ENCODE data around the gene HDLBP.
A peak's percentile ranks its signal among the peaks of the same experiment; 100 is the strongest.

The HDLBP gene

DNA sequence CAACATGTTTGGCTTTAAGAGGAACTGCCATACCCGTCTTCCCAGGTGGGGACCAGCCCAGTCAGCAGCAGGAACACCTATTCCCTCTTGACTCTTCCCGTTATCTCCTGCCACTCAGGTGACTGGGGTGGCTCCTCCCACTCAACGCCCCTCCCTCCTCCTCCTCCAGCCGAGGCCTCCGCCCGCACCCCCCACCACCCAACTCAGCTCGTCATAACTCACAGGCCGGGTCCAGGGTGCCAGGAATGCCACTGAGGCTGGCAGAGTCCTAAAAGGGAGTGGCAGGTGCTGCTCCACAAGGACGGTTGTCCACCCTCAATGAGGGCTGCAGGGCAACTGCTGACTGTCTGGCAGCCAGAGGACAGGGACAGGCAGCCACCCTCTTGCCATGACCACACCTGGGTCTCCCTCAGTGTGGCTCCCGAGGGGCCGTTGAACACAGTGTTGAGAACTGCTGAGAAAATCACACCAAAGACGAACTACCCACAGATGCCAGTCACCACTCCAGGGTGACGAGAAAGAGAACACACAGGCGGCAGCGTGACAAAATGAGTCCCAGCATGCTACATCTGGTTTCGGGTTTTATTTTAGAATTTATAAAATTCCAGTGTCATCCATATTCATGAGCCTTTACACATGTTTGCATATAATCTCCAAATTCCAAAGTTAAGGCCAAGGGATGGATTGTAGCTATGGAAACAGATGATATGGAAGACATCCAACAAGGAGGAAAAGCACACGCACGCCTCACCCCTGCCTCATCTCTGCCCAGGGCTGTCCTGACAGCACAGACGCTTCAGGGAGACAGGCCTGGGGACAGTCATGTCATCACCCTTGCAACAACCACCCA, 88.5 kb downstream of the HDLBP start:
- DNase-seq: no peak

DNA sequence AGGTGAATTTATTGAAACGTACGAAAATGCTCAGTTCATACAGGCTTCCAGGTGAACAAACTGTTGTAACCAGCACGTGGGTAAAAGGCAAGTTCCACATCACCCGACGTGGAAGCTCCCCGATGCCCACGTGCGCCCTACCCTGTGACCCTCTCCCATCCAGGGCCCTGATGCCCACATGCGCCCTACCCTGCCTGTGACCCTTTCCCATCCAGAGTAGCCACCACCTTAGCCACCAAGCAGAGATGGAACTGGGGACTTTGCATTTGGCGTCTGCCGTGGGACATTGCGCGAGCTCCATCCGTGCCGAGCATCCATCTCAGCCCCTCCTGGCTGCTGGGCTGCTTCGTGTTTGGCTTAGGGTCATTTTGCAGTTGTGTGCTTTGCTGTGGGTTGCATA, 89.5 kb downstream of the HDLBP start:
- DNase-seq: no peak

DNA sequence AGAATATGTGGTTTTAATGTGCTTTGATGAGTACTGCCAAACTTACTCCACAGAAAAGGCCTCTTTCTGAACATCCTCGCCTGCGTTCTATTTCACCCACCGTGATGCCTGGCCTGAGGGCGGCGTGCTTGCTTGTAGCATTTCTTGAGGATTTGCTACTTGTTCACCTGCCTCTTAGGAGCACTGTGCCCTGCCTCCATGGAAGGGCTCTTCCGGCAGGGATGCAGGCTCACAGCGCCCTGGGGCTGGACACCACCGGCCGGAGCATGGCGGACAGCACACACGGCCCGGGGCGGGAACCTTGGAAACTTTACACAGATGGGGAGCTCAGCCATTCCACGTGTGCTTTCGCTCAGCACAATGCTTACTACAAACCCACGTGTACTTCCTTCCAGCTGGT, 89.9 kb downstream of the HDLBP start:
- DNase-seq: no peak

DNA sequence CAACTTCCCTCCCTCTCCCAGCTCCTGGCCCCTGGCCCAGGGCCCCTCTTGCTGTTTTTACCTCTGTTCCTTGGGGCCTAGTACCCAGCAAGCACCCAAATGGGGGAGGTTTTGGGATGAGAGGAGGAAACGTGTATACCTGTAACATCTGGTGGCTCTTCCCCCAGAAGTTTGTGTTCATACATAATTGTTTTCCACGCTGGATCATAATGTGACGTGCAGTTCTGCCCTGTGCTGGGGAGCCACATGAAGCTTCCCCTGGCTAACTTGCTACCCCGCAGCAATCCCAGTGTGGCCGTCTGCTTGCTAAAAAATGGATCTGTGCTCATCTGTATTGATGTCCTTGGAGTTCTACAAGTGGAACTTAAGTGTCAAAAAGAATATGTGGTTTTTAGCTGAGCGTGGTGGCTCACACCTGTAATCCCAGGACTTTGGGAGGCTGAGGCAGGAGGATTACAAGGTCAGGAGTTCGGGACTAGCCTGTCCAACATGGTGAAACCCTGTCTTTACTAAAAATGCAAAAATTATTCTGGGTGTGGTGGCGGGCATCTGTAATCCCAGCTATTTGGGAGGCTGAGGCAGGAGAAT, 90.5 kb downstream of the HDLBP start:
- DNase-seq: no peak

DNA sequence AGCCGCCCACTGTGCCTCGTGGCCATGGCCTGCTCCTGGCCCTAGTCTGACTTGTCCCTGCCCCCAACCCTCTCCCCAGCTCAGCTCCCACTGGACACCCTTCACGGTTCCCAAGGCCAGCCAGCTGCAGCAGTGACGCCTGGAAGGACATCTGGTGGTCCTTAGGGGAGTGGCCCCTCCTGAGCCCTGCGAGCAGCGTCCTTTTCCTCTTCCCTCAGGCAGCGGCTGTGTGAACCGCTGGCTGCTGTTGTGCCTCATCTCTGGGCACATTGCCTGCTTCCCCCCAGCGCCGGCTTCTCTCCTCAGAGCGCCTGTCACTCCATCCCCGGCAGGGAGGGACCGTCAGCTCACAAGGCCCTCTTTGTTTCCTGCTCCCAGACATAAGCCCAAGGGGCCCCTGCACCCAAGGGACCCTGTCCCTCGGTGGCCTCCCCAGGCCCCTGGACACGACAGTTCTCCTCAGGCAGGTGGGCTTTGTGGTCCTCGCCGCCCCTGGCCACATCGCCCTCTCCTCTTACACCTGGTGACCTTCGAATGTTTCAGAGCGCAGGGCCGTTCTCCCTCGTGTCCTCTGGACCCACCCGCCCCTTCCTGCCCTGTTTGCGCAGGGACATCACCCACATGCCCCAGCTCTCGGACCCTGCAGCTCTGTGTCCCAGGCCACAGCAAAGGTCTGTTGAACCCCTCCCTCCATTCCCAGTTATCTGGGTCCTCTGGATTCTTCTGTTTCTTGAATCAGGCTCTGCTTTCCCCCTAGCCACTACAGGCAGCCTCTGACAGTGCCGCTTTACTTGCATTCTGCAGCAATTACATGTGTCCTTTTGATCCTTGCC, 91.2 kb downstream of the HDLBP start:
- no peak for DNase-seq

DNA sequence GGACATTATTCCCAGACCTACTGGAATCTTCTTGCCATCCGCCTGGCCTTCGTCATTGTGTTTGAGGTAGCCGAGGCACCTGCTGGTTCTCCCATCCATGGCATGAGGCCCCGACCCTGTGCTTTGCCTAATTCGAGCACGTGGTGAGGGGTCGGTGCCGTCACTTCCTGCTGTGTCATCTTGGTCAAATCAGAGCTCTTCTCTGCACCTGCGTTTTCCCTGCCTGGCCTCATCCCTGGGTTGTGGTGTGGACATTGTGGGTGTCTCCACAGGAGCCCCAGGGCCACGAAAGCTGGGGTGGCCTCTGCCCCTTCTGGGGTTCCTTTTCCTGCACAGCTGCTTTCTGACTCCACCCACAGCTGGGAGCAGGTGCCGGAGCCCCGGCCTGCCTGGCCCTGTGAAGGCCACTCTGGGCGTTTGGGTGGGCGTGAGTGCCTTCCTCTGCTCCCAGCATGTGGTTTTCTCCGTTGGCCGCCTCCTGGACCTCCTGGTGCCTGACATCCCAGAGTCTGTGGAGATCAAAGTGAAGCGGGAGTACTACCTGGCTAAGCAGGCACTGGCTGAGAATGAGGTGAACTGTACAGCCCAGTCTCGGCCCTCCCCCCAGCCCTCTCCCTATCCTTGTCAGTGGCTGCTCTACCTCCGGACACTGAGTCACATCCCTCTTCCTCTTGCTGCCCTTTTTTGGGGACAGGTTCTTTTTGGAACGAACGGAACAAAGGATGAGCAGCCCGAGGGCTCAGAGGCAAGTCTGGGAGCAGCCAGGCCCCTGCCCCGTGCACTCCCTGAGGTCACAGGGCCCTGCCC, 92.1 kb downstream of the HDLBP start:
- no peak for DNase-seq

DNA sequence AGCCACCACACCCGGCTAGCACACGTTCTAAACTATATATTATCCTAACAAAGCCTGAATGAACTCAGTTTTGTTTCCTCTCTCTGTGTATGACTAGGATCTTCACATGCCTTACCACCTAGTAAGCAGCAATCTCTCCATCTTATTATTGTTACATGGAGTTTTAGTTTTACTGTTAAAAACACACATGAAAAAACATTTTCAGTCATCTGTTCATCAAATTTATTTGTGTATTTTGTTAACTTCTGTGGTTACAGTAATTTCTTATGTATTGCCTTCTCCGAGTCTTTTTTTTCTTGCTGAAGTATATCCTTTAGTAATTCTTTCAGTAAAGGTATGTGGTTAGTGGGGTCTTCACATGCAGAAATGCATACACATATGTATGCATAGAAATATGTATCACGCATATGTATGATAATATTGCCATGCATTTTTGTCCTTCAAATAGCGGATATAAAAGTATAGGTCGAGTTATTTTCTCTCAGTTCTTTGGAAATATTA, 95.6 kb downstream of the HDLBP start:
- no peak for DNase-seq

DNA sequence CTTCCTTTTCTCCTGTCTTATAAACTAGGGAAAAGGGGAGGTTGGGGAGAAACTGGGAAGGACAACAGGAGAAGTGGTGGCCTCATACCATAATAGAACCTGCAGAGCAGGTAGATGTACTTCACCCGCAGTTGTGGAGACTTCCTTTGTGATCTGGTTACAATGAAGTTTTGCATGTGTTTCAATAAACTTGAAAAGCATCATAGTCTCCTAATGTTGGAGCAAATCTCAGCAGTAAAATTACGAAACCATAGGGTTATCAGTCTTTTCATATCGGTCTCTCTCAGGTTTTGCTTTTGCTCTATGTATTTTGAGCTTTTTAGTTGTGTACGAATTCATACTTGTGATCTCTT, 96.5 kb downstream of the HDLBP start:
- no peak for DNase-seq

DNA sequence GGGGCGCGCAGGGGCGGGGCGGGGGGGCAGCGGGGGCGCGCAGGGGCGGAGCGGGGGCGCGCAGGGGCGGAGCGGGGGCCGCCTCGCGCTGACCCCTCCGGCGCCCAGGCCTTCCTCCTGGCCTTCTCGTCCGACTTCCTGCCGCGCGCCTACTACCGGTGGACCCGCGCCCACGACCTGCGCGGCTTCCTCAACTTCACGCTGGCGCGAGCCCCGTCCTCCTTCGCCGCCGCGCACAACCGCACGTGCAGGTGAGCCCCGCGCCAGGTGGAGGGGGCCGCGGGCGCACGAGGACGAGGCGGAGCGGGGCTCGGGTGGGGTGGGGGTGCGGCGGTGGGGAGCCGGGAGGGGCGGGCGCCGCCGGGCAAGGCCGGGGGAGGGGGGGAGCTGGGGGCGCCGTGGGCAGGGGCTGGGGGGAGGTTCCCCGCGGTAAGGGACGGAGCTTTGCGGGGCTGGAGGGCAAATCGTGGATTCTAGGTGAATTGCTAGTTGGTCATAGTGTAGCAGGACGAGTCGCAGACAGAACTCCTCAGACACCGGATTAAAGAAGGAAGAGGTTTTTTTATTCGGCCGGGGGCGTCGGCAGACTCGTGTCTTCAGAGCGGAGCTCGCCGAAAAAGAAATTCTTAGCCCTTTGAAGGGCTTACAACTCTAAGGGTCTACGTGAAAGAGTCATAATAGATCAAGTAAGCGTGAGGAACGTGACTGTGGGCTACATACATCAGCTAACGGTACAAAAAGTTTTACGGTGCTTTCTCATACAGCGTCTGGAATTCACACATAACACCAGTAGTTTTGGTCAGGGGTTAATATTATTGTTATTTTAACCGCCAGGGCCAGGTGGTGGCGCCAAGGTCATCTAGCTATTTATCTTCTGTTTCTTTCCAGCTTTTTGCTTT, 97.1 kb downstream of the HDLBP start:
- DNase-seq: peak; percentile 35 to 49

DNA sequence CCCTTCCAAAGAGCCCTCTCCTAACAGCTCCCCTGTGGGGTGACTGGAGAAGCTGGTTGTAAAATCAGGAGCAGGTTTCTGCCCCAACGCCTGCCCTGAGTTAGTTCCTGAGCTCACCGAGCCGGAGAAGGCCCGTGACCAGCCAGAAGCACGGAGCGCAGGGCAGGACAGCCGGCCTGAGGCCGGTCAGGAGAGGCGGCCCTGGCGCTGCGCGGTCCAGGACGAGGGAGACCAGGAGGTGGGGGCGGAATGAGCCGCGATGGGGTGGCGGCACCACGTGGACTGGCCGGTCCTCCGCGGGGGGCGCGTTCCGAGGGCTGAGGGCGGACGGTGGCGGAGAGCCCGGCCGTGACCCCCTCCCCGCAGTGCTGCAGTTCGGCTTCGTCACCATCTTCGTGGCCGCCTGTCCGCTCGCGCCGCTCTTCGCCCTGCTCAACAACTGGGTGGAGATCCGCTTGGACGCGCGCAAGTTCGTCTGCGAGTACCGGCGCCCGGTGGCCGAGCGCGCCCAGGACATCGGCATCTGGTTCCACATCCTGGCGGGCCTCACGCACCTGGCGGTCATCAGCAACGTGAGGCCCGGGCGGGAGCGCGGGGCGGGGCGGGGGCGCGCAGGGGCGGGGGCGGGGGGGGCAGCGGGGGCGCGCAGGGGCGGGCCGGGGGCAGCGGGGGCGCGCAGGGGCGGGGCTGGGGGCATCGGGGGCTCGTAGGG, 98.0 kb downstream of the HDLBP start:
- DNase-seq: peak; percentile 26 to 45

DNA sequence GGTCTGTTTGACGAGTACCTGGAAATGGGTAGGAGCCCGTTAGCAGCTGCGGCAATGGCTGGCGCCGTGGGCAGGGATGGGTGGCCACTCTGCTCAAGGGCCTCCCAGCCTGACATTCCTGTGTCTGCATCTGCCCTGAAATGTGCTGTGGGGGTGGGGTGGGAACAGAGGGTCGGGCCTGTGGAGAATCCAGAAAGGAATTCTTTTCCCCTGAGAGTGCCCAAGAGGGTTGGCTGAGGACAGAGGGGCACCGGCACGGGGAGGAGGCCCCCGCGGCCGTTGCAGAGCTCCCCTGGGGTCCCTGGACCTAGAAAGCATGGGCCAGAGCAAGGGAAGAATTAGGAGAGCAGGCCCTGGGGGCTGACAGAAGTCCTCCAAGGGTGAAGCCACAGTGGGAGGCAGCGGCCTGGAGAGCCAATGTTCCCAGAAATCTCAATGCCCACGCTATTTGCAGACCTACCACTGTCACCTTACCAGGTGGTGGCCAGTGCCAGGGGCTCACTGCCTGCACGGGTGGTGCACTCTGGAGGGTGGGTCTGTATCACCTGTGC, 99.2 kb downstream of the HDLBP start:
- DNase-seq: no peak

DNA sequence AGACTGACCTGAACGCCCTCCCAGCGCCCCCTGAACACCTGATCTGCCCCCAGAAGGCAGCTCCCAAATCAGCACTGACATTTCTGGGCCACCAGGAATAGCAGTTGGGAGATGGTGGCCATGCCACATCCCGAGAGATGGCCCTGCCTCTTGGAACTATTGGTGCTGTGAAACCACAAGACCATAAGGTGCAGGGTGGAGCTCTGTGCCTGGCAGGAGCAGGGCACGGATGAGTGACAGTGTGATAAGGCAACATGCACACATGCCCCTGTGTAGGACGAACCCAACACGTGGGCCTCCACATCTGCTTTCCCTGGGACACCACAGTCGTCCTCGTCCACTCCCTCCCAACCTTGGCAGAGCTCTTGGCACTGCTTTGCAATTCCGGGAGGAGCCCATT, 100.1 kb downstream of the HDLBP start:
- DNase-seq: no peak

DNA sequence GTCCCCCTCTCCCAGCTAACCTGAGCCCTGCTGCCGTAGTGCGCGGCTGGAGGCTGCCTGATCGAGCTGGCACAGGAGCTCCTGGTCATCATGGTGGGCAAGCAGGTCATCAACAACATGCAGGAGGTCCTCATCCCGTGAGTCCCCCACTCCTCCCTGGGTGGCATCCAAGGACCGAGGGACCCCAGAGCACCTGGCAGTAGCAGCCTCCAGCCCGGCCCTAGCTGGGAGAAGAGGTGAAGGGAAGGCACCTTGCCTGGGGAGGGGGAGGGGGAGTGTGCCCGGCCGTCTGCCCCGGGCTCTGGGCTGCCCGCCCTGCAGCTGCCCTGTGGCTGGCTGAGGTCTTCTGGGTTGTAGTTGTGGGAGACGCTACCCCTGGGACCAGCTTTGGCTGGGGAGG, 100.7 kb downstream of the HDLBP start:
- no peak for DNase-seq

DNA sequence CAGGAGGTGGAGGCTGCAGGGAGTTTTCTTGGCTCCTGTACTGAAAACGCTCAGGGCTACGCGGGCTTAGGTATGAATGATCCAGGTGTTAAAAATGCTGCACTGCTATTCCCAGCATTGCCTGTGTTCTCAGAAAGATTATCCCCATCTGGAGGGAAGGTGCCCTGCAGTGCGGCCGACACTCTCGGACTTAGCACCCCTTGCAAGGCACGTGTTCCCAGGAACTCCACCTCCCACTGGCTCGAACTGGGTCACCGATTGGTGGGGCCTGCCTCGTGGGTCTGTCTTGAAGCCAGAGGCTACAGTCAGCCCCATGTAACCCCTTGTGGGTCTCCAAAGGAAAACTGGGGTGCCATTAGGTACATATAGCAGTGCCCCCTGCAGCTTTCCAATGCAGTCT, 101.3 kb downstream of the HDLBP start:
- DNase-seq: no peak

DNA sequence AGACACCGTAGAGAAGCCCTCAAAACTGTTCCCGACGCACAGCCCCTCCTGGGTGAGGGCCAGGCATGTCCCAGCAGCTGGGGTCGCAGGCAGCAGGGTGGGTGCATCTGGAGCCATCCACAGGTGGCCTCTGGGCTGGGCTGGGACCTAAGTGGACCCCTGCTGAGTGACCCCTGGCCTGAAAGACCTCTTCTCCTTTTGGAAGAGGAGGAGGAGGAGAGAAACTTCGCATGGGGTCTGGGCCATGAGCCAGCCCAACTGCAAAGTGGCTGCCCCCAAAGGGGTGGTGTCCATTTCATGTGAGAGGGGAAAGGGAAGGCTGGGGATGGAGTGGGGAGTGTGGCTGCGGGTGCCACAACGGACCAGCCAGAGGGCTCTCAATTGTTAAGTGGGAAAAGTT, 101.9 kb downstream of the HDLBP start:
- no peak for DNase-seq

DNA sequence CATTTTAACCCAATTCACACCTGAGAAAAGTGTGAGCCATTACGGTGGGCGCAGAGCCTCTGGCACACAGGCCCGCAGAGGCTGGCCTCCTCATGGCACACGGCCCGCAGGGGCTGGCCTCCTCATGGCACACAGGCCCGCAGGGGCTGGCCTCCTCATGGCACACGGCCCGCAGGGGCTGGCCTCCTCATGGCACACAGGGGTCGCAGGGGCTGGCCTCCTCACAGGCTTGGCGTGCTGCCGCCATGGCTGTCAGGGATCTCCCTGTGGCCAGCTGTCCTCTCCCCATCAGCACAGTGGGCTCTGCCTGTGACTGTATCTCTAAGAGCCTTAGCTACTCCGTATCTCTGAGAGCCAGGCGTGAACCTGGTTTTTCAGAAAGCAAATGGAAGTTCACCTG, 102.4 kb downstream of the HDLBP start:
- DNase-seq: no peak

DNA sequence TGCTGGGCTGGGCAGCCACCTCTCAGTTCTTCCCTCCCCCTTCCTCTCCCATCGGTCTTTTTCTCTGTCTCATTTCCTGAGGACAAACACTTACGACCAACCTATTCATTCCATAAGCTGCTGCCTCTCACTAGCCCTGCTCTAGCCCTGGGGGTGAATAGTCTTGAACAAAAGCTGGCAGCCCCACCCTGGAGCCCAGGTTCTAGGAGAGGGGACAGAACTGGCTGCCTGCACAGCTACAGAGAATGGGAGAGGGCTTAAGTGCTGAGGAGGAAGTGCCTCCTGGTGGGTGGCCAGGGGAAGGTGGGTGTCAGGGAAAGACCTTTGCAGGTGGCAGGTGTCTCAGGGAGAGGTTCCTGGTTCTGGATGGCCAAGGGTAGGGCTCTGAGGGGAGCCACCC, 104.2 kb downstream of the HDLBP start:
- DNase-seq: no peak

DNA sequence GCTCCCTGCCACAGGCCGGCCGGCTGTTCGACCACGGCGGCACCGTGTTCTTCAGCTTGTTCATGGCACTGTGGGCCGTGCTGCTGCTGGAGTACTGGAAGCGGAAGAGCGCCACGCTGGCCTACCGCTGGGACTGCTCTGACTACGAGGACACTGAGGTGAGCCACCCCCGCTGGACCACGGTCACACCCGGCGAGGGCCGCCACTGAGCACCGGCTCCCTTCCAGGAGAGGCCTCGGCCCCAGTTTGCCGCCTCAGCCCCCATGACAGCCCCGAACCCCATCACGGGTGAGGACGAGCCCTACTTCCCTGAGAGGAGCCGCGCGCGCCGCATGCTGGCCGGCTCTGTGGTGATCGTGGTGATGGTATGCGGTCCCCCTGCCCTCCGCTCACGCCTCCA, 106.2 kb downstream of the HDLBP start:
- DNase-seq: no peak

DNA sequence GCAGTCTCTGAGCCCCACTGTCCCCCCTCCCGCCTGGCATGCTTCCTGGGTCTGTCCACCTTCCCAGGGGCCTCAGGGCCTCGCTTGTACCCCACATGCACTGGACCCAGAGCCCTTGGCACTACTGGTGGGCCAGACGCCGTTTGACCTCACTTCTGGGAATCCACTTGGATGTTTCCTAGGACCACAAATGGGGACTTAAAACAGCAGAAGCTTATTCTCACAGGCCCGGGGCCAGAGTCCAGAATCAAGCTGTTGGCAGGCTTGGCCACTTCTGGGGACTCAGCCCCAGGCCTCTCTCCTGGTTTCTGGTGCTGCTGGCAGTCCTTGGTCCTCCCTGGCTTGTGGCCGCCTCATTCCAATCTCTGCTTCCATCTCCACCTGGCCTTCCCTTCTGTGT, 107.4 kb downstream of the HDLBP start:
- no peak for DNase-seq

DNA sequence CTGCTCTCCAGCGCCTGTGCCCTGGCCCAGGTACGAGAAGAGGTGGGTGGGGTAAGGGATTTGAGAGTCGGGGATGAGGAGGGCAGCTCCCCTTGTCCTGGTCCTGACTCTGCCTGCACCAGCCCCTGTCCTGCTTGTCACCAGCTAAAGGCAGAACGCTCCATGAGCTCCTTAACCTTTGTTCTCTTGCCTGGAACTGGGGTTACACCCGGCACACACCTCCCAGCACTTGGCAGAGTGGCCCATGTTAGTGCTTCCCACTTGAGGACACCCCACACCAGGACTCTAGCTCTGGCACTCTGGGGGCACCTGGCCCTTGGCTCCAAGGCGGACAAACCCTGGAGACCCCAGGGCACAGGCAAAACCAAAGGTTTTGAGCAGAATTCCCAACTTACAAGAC, 107.8 kb downstream of the HDLBP start:
- no peak for DNase-seq

DNA sequence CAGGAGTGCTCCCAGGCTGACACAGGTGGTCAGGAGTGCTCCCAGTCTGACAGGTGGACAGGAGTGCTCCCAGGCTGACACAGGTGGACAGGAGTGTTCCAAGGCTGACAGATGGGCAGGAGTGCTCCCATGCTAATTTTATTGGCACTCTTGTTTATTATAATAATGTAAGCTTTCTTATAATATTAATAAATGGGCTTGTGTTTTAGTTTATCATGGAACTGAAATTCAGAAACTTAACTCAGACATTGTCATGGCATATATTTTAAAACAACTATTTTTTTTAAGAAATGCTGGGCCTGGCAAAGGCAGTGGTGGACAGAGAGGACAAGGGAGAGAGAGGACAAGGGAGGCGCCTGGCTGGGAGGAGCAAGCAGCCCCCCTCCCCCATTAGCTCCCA, 108.3 kb downstream of the HDLBP start:
- no peak for DNase-seq
